Glutamatergic neuron (in vitro differentiated cells): ENCODE measurements around the gene SNRNP27. TPM values are rescaled to one million over a fixed set of nuclear protein-coding genes. Genes with fewer than 3 reads are reported as not detected.

Experiments
- DNase-seq: peaks from one replicate; pipeline ENCODE4 v3.0.0; 2022
- H3K27ac Mint-ChIP-seq: one replicate; pipeline ENCODE4 v1.8.0; 2020; ENCODE audit warnings: mild to moderate bottlenecking, mixed read lengths, inconsistent platforms; ENCODE audit not compliant: unreplicated experiment
- H3K27me3 Mint-ChIP-seq: one replicate; pipeline ENCODE4 v1.8.0; 2020; ENCODE audit warnings: mild to moderate bottlenecking, moderate library complexity, mixed read lengths, inconsistent platforms; ENCODE audit not compliant: unreplicated experiment
- H3K36me3 Mint-ChIP-seq: one replicate; pipeline ENCODE4 v1.8.0; 2020; ENCODE audit warnings: mild to moderate bottlenecking, mixed read lengths, inconsistent platforms; ENCODE audit not compliant: unreplicated experiment
- H3K4me1 Mint-ChIP-seq: one replicate; pipeline ENCODE4 v1.8.0; 2020; ENCODE audit warnings: mild to moderate bottlenecking, low read depth, mixed read lengths, inconsistent platforms; ENCODE audit not compliant: unreplicated experiment
- H3K4me3 Mint-ChIP-seq: one replicate; pipeline ENCODE4 v1.8.0; 2020; ENCODE audit warnings: mild to moderate bottlenecking, mixed read lengths, inconsistent platforms; ENCODE audit not compliant: unreplicated experiment
- H3K9me3 Mint-ChIP-seq: one replicate; pipeline ENCODE4 v1.8.0; 2020; ENCODE audit warnings: mild to moderate bottlenecking, moderate library complexity, mixed read lengths, inconsistent platforms; ENCODE audit not compliant: unreplicated experiment
- total RNA-seq: library from RNA; stranded (reverse); fragmentation: NEBNext Ultra II Directional; extraction: Animal tissue kit (Norgen Biotek cat#: 25700); gene quantifications from one replicate; pipeline ENCODE4 v1.2.1, GENCODE V29; 2021; ENCODE audit not compliant: unreplicated experiment
- TF ChIP-seq, protein P1 (sequence below): fragments of 200-600 bp; sonication (generic); IDR thresholded peaks from one replicate; pipeline ENCODE4 v1.5.0; 2021; ENCODE audit not compliant: partially characterized antibody, unreplicated experiment

The SNRNP27 gene
- total RNA-seq, 1 donor from 2014 or later: 93.7 TPM

DNA sequence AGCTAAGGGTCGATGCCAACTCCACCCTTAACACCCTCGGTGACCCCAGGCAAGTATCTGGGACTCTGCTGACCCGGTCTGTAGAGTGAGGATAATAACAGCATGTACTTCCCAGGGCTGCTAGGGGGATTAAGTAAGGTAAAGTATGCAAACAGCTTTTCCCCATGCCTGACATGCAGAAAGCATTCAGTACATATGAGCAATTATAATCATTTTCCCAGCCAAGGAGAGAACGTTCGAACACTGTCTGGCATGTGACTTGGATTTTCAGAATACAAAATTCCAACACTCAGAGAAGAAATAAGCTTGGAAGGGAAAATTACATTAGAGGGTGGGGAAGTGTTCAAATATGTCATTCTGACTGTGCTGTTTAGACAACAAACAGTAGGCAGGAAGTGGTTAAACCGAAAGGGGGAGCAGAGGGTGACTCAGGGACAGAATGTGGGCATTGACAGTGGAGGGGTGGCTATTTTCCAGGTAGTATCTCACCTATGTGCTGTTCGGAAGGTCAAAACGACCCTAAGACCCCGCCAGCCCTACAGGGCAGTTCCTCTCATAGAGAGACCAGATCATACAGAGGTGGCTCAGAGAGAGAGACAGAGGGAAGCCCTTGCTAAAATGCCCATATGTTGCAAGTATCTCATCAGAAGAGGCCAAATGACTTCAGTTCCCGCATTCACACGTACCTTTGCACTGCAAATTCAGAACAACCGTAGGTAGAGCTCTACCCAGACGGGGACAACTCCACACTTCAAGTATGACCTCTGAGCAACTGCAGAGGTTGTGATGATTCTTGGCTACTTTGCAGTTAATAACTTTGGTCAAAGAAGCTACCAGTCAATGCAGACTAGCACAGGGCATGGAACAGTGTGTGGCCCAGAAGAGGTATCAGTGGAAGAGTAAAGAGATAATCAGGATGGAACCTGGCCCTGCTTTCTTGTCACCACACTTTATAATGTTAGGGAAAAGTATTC lies 52.9 kb downstream of the SNRNP27 start:
- H3K36me3 Mint-ChIP-seq: no peaks in the 10 kb centered on the region
- H3K4me3 Mint-ChIP-seq: no peak overlapping the region
- DNase-seq: no peak
- no peaks in the 10 kb centered on the region for H3K4me1 Mint-ChIP-seq
- H3K9me3 Mint-ChIP-seq: peaks cover 2% of the 10 kb centered on the region
- H3K27ac Mint-ChIP-seq: no peak overlapping the region
- H3K27me3 Mint-ChIP-seq: peaks cover 4% of the 10 kb centered on the region
- TF ChIP-seq, protein P1, sequence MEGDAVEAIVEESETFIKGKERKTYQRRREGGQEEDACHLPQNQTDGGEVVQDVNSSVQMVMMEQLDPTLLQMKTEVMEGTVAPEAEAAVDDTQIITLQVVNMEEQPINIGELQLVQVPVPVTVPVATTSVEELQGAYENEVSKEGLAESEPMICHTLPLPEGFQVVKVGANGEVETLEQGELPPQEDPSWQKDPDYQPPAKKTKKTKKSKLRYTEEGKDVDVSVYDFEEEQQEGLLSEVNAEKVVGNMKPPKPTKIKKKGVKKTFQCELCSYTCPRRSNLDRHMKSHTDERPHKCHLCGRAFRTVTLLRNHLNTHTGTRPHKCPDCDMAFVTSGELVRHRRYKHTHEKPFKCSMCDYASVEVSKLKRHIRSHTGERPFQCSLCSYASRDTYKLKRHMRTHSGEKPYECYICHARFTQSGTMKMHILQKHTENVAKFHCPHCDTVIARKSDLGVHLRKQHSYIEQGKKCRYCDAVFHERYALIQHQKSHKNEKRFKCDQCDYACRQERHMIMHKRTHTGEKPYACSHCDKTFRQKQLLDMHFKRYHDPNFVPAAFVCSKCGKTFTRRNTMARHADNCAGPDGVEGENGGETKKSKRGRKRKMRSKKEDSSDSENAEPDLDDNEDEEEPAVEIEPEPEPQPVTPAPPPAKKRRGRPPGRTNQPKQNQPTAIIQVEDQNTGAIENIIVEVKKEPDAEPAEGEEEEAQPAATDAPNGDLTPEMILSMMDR: no peak

DNA sequence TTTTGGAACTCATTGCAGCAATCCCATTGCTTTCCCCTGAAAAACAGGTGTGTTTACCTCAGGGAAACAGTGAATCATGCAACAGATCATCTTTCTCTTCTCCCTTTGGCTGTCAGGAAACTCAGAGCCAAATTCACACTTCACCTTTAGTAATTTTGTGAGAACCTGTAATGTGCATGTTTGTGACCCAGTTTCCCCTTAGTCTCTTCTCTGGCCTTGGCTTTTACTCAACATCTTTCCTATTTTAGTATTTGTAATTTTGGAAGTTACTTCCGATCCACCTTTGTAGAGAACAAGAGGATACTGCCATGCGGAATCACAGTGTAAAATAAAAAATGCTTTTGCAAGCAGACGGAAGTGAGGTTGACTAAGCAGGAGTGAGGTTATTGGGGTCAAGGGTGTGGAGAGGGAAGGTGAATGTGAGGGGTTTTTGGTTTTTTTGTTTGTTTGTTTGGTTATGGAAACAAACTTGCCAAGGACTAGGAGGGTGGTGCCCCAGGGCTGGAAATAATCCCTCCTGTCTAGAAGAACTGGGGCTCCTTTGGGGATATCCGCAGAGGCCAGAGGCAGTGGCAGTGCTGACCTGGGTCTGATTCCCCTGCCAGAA lies 53.7 kb downstream of the SNRNP27 start:
- H3K36me3 Mint-ChIP-seq: no peaks in the 10 kb centered on the region
- peaks cover 5% of the 10 kb centered on the region for H3K27me3 Mint-ChIP-seq
- peaks cover 2% of the 10 kb centered on the region for H3K9me3 Mint-ChIP-seq
- DNase-seq: no peak
- no peak overlapping the region for H3K4me3 Mint-ChIP-seq
- no peak overlapping the region for H3K27ac Mint-ChIP-seq
- TF ChIP-seq, protein P1: no peak
- H3K4me1 Mint-ChIP-seq: no peaks in the 10 kb centered on the region

DNA sequence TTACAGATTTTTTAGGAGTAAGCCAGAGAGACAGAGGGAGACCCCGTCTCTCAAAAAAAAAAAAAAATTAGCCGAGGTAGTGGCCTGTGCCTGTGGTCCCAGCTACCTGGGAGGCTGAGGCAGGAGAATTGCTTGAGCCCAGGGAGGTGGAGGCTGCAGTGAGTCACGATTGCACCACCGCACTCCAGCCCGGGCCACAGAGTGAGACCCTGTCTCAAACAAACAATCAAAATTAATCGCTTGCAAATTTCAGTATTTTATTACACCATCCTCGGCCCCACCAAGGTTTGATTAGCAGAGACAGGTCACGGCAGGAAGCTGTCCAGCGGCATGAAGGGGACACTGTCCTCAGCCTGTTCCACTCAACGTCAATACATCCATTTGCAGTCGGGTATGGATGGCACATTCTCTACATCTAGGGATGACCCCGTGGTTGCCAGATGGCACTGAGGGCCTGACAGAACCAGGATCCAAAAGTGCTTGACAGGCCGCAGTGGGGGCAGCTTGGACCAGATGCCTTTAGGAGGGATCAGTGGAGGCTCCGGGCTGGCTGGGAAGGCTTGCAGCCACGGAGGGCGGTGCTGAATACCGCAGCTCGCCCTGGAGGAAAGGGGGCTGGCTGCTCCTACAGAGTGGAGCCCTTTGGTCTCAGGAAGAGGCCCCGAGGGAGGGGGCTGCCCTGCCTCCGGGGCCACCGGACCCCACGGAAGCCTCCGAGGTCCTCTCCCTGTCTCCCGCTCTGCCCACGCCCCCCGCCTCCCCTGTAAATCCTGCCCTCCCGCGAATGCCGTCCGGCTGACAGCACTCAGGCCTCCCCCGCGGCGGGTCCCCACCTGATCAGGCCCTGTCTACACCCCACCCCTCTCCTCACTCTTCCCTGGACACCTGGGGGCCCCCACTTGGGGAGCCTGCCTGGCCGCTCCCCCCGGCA lies 54.5 kb downstream of the SNRNP27 start:
- peaks cover 5% of the 10 kb centered on the region for H3K27me3 Mint-ChIP-seq
- peaks cover 2% of the 10 kb centered on the region for H3K9me3 Mint-ChIP-seq
- H3K27ac Mint-ChIP-seq: no peak overlapping the region
- TF ChIP-seq, protein P1: no peak
- no peaks in the 10 kb centered on the region for H3K36me3 Mint-ChIP-seq
- no peaks in the 10 kb centered on the region for H3K4me1 Mint-ChIP-seq
- DNase-seq: no peak
- H3K4me3 Mint-ChIP-seq: no peak overlapping the region

DNA sequence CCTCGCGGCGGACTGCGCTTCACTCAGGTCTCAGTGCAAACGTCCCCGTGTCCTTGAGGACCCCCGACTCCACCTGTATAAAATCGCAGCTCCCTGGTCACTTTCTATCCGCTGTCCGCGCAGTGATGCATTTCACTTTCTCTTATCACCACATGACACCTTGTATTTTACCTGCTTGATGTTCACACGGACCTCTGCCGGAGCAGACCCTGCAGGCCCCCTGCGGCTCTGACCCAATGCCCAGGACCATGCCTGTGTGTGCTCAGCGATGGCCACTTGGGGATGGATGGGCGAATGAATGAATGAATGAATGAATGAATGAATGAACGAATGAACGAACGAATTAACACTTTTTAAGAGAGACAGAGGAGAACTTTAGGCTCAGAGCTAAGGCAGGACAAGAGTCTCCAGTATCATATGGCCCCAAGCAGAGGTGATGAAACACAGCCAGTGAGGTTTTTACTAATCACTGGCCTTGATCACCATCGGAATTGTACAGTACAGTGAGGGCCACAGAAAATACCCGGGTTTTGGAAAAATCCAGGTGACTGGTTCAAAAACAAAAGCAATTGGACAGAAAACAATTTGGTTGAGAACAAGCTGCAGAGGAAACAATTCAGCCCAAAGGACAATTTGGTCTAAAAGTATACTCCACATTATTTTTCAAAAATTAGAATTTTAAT lies 55.3 kb downstream of the SNRNP27 start:
- Mint-ChIP-seq H3K27me3 (peaks cover 5% of the 10 kb centered on the region), H3K4me3 (no peak overlapping the region), H3K9me3 (peaks cover 2% of the 10 kb centered on the region), H3K4me1 (no peaks in the 10 kb centered on the region), H3K27ac (no peak overlapping the region), H3K36me3 (no peaks in the 10 kb centered on the region)
- TF ChIP-seq, protein P1: no peak
- DNase-seq: no peak
